ENCODE results near the gene MRPL48. TPM values are rescaled to one million over a fixed set of nuclear protein-coding genes. Genes with fewer than 3 reads are reported as not detected.

MRPL48 gene
- total RNA-seq, 2 donors from 2014 or later, result 9.2 to 17.9 TPM

DNA sequence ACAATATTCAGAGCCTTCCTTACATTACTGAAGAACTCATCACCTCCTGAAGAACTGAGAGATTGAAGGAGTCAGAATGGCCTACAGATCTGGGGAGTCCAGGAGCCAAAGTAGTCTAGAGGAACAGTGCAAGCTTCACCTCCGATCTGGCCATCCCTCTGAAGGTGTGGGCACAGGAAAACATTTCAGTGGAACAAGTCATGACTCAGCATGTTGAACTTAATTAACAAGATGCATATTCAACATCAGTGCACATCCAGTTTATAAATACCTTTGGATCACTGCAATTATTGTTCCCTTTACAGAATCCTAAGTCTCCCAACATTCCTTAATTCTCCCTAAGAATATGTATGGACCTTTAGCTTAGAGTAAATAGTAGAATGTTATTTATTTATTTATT lies 114.6 kb downstream of the MRPL48 start:
- DNase-seq (no peak), ATAC-seq (no peak)
- no peak overlapping the region for H3K4me3 ChIP-seq
- intact Hi-C loops (cut with DNase I), result no loop called here
- no peak overlapping the region for H3K27ac ChIP-seq
- H3K4me1 ChIP-seq, result no peaks in the 10 kb centered on the region
- TF ChIP-seq, protein P1, sequence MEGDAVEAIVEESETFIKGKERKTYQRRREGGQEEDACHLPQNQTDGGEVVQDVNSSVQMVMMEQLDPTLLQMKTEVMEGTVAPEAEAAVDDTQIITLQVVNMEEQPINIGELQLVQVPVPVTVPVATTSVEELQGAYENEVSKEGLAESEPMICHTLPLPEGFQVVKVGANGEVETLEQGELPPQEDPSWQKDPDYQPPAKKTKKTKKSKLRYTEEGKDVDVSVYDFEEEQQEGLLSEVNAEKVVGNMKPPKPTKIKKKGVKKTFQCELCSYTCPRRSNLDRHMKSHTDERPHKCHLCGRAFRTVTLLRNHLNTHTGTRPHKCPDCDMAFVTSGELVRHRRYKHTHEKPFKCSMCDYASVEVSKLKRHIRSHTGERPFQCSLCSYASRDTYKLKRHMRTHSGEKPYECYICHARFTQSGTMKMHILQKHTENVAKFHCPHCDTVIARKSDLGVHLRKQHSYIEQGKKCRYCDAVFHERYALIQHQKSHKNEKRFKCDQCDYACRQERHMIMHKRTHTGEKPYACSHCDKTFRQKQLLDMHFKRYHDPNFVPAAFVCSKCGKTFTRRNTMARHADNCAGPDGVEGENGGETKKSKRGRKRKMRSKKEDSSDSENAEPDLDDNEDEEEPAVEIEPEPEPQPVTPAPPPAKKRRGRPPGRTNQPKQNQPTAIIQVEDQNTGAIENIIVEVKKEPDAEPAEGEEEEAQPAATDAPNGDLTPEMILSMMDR (IDR thresholded peaks at IDR 0.05), result no peak
- no peak for TF ChIP-seq POLR2A (IDR thresholded peaks at IDR 0.05)
- no peaks in the 10 kb centered on the region for H3K27me3 ChIP-seq
- 94% methylated on average over 1 of the region's 1 CpG; no CpG with 5 or more reads in 1 of the 2 donors for WGBS, 2 donors
- H3K36me3 ChIP-seq (replicated peaks in 1 of 2; ENCODE audit: insufficient read depth in 1 of 2, low read depth in 2 of 2), result peaks cover 4 to 10% of the 10 kb centered on the region in 2 donors
- no peaks in the 10 kb centered on the region for H3K9me3 ChIP-seq

DNA sequence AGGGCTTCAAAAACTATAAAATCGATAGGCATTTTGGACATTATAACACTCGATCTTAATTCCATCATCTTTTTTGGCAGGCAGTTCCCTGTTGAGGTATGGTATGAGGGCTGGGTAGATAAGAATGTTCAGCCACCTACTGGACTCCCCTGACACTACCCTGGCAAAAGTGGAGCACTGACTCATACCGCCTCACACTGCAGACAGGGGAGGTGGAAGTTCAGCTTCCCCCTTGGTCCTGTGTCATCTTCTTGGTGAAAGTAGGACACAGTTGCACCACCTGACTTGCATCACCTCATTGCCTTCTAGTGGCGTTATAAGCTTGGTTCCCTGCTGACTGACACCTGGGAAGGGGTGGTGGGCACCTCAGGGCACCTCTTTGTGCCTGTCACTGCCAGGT lies 119.5 kb downstream of the MRPL48 start:
- DNase-seq (no peak), ATAC-seq (no peak)
- no peak overlapping the region for H3K27ac ChIP-seq
- no peak for TF ChIP-seq POLR2A (IDR thresholded peaks at IDR 0.05)
- TF ChIP-seq, protein P1 (IDR thresholded peaks at IDR 0.05), result no peak
- WGBS, 2 donors, result 73 to 77% methylated on average over 4 of the region's 4 CpGs
- intact Hi-C loops (cut with DNase I), result no loop called here
- H3K4me3 ChIP-seq, result no peak overlapping the region
- H3K9me3 ChIP-seq, result no peaks in the 10 kb centered on the region
- no peaks in the 10 kb centered on the region for H3K4me1 ChIP-seq
- H3K36me3 ChIP-seq (replicated peaks in 1 of 2; ENCODE audit: insufficient read depth in 1 of 2, low read depth in 2 of 2), result peaks cover 5 to 6% of the 10 kb centered on the region in 2 donors
- H3K27me3 ChIP-seq, result no peaks in the 10 kb centered on the region

DNA sequence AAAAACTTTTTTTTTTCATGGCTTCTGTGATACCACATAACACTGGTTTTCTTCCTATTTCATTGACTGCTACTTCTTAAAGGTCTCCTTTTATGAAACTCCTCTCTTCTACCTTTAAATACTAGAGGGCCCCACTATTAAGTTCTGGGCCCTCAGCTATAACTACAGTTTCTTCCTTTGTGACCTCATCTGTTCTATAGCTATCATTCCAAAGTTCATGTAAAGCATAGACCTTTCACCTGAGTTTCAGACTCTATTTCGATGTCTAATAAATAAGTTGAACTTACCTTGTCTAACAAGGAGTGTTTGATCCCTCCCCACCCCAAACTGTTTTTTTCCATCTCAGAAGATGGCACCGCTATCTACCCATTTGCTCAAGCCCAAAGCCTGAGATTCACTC lies 124.4 kb downstream of the MRPL48 start:
- Histone ChIP-seq H3K4me1 (peaks cover 22% of the 10 kb centered on the region), H3K4me3 (no peak overlapping the region), H3K9me3 (no peaks in the 10 kb centered on the region), H3K27ac (no peak overlapping the region), H3K36me3 (replicated peaks in 1 of 2; ENCODE audit: insufficient read depth in 1 of 2, low read depth in 2 of 2) (peaks cover 5 to 6% of the 10 kb centered on the region in 2 donors), H3K27me3 (no peaks in the 10 kb centered on the region)
- intact Hi-C loops (cut with DNase I), result no loop called here
- 94 to 100% methylated on average over 2 of the region's 2 CpGs for WGBS, 2 donors
- TF ChIP-seq, protein P1 (IDR thresholded peaks at IDR 0.05), result no peak
- TF ChIP-seq POLR2A (IDR thresholded peaks at IDR 0.05), result no peak
- ATAC-seq (no peak), DNase-seq (no peak)

DNA sequence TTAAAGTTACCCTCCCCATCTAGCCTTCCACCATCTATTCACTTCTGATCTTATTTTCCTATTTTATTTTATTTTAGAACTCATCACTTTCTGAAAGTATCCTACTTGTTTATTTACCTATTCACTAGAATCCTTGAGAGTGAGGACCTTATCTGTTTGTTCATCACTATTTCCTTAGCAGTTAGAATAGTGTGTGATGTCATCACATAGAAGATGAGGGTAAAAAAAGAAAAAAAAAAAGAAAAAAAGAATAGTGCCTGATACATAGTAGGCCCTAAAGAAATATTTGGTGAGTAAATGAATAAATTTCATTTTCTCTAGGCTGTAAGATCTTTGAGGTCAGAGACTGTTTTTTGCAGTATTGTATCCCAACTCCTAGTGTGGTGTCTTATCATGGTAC lies 125.8 kb downstream of the MRPL48 start:
- no peak overlapping the region for H3K27ac ChIP-seq
- peaks cover 5 to 6% of the 10 kb centered on the region in 2 donors for H3K36me3 ChIP-seq (replicated peaks in 1 of 2; ENCODE audit: insufficient read depth in 1 of 2, low read depth in 2 of 2)
- intact Hi-C loops (cut with DNase I), result no loop called here
- no peak overlapping the region for H3K4me3 ChIP-seq
- peaks cover 22% of the 10 kb centered on the region for H3K4me1 ChIP-seq
- ATAC-seq (no peak), DNase-seq (no peak)
- no peak for TF ChIP-seq POLR2A (IDR thresholded peaks at IDR 0.05)
- TF ChIP-seq, protein P1 (IDR thresholded peaks at IDR 0.05), result no peak
- no peaks in the 10 kb centered on the region for H3K27me3 ChIP-seq
- H3K9me3 ChIP-seq, result no peaks in the 10 kb centered on the region

DNA sequence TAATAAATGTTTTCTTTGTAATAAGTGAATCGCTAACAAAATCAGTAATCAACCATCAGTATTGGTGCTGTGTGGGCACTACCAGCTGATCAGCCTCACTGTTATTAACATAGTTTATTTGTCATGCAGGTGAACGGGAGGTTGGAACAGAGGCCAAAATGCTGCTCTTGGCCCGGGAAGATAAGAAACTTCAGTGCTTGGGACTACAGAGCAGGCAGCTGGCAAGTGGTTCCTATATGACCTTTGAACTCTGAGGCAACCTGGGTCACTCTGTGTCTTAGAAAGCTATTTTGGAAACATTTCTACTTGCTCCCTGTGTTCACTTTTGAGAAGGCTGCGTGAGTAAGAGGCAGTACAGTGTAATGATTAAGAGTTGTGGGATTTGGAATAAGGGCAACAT lies 126.6 kb downstream of the MRPL48 start:
- ATAC-seq (peak; percentile 35), DNase-seq (peak; percentile 38 to 46 (median 41))
- no peaks in the 10 kb centered on the region for H3K9me3 ChIP-seq
- H3K27ac ChIP-seq, result no peak overlapping the region
- peaks cover 22% of the 10 kb centered on the region for H3K4me1 ChIP-seq
- intact Hi-C loops (cut with DNase I), result no loop called here
- no peak overlapping the region for H3K4me3 ChIP-seq
- H3K27me3 ChIP-seq, result no peaks in the 10 kb centered on the region
- WGBS, 2 donors, result 33 to 38% methylated on average over 4 of the region's 4 CpGs
- TF ChIP-seq, protein P1 (IDR thresholded peaks at IDR 0.05), result no peak
- no peak for TF ChIP-seq POLR2A (IDR thresholded peaks at IDR 0.05)
- H3K36me3 ChIP-seq (replicated peaks in 1 of 2; ENCODE audit: insufficient read depth in 1 of 2, low read depth in 2 of 2), result peaks cover 5 to 10% of the 10 kb centered on the region in 2 donors

All from body of pancreas (tissue), 4 donors.